Limb (tissue), 2 donors: ENCODE measurements around the gene ELF5.
A peak's percentile ranks its signal among the peaks of the same experiment; 100 is the strongest.

Experiments
- DNase-seq, 2 donors: peaks; one replicate each; pipeline ENCODE4 v3.0.0-alpha.2; 2016; ENCODE audit errors: extremely low spot score in 2 of 2

Gene ELF5

DNA sequence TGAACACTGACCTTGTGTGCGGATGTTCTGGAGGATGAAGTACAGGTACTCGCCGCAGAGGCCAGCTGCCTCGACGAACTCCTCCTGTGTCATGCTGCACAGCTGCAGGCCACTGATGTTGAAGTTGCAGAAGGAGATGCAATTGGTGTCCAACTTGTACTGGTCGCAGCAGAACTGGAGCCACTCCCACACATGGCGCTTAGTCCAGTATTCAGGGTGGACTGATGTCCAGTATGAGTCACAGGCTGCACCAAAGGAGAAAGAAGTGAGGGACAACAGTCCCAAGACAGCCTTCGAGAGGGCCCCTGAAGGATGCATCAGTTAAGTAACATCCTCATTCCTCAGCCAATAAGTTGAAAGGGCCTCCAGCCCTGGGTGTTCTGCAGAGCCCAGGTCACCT lies 20.1 kb downstream of the ELF5 start:
- no peak for DNase-seq

DNA sequence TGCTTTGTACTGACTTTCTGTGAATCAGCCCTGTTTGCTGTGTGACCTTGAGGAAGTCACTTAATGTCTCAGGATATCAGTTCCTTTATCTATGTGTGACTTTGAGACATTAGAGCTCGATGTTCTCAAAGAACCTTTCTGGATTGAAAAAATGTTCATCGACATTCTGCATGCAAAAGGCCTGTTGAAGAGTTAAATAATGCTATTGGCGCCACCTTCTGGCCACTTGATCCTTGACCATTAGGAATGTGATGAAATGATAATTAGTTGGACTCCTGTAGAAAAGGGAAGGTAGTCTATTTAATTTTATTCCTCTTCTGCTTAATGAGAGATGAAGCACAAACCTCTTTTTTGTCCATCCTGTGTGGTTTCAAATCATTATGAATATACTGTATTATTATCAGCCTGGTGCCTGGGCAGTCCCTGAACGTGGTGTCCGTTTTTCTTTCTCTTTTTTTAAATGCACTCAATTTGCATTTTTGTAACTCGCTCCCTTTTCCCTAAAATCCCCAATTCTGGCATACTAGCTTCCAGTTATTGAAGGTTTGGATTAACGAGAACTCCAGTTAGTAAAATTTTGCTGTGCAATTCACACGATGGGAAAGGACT lies 20.7 kb downstream of the ELF5 start:
- DNase-seq: peak; percentile 53 to 66

DNA sequence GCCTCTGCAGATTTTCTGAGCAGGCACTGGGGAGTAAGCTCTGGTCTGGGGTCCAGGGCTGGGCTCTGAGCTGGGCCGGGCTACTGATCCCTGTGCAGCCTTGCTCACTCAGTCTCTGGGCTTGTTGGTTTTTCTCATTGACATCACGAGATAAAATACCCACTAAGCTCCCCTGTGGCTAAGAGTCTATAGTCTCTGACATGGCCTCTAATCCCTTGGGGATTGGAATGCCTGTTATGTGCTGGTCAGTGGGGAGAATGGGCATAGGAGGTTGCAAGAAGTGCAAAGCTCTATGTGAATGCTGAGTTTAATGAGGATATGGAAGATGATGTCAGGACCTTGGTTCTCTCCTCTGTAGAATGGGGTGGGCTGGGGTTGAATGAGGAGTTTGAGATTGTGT lies 23.3 kb downstream of the ELF5 start:
- DNase-seq: no peak

DNA sequence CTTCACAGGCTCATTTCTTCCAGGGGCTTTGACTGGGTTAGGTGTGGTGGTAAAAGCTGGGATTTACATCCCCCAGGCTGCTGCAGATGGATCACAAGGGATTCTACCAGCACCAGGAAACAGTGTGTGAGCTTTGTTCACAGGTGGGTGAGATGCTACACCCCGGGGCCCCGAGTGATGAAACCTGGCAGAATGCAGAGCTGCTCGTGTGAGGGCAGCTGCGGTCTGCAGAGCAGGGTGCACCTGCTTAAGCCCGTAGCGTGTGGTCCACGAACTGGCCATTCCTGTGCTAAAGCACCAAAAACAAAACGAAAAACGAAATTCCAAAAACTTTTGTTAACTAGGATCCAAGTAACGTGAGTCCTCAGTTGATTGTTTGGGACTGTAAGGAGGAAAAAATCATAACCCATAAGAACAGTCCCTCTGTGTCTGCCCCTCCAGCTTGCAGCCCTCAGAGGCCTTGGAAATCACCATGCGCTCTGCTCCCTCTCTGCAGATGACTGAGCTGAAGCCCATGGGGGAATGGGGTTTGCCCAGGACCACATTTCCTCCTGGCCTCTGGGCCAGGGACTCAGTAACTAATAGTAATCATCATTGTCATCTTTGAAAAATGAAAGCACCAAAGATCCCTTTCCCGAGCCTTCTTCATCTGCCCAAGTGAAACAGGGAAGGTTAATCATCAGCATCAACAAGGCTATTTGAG lies 24.6 kb downstream of the ELF5 start:
- no peak for DNase-seq

DNA sequence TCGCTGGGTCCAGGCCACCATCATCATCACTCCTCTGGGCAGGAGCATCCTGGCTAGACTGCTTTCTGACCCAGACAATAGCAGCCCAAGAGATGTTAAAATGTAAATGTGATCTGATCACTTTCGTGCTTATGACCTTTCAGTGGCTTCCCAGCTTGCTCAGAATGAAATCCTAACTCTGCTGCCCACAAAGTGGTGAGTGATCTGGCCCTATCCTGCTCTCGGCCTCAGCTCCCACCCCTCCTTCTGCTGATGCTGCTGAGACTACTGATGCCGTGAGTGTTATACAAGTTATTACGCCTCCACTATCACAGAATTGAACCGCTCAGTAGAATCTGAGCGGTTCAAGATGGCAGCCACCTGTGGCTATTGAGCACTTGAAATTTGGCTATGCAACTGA lies 26.2 kb downstream of the ELF5 start:
- DNase-seq: no peak

DNA sequence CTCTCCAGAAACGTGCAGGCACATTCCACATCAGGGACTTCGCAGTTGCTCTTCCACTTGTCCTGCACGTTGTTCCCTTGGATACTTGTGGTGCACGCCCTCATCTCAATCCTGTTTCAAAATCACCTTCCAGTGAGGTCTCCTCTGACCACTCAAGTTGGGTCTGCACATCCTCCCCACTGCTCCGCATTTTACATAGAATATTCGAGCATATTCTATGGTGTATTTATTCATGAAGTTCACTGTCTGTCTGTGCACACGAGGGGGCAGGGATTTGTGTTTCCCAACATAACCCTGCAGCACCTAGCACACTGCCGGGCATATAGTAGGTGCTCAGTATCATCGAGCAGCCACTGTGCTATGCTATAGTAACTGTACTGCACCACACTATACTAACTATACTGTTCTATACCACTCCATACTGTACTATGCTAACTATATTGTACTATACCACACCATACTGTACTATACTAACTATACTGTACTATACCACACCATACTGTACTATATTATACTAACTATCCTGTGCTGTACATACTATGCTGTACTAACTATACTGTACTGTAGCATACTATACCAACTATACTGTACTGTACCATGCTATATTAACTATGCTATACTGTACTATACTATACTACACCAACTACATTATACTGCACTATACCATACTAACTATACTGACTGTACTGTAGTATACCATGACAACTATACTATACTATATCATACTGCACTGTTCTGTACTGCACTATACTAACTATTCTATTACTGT lies 30.3 kb downstream of the ELF5 start:
- no peak for DNase-seq

DNA sequence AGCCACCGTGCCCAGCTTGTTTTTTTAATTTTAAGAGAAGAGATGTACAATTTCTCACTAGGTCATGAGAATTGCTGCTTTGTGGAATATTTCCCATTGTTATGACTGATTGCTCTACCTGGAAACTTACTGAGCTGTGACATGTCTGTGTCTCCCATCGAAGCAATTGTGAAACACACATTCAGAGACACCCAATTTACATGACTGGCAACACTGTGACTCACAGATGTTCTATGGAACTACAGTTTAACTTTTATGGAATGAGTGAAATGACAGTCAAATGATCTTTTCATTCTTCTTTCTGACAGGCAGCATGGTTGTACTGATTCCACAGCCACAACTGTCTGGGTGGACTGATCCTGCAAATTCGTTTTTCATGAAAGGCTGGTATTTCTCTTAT lies 32.3 kb downstream of the ELF5 start:
- DNase-seq: no peak

DNA sequence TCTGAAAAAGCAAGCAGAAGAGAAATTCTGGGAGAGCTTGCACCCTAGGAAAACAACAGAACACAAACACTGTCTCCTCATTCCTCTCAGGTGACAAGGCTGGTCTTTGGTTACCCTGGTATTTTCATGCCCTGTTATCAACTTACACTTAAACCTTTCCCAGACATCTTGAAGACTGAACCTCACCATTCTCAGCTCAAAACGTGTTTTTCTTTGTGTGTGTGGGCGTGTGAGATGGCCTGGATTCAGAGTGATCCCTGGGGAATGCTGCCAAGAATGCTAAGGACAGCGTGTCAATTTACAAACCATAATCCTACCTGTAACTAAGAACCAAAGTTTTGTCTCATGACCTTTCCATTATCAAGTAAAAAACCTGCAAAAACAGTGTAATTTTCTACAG lies 33.3 kb downstream of the ELF5 start:
- DNase-seq: no peak

DNA sequence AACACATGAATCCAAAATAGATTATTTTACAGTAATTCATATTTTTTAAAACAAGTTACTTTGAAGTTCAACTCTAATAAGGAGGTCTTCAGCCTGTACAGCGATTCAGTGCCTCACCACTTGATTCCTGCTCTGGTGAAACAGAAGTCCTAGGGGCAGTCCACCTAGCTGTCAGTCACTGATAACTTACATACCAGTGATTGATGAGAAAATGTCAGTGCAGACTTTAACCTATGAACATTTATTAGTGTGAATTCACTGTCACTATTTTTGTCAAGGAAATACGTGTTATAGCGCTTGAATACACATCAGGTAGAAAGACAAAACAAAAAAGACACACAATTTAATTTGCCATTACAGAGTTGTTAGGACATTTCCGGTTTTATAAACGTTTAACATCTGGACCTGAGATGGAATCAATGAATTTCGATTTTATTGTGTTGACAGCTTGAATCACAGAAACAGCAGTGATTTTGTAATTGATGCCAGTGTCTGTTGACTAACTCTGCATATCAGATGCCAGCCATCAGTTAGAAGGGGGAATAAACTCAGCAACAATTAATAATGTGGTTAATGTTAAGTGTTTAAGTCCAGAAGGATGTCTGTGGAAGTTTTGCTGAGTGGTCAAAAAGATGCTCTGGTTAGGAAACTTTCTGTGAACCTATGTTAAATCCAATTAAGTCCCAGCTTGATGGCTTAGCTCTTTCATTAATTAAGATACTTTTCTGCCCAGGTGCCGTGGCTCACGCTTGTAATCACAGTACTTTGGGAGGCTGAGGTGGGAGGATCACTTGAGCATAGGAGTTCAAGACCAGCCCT lies 34.5 kb downstream of the ELF5 start:
- DNase-seq: no peak

DNA sequence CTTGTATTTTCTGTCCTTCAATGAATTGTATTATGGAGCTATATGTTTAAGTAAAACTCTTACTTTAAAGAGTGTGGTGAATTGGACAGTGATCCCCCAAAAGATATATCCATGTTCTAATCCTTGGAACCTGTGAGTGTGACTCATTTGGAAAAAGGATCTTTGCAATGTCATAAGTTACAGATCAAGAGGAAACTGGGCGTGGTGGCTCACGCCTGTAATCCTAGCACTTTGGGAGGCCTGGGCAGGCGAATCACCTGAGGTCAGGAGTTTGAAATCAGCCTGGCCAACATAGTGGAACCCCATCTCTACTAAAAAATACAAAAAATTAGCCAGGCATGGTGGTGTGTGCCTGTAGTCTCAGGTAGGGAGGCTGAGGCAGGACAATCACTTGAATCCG lies 36.7 kb downstream of the ELF5 start:
- no peak for DNase-seq

DNA sequence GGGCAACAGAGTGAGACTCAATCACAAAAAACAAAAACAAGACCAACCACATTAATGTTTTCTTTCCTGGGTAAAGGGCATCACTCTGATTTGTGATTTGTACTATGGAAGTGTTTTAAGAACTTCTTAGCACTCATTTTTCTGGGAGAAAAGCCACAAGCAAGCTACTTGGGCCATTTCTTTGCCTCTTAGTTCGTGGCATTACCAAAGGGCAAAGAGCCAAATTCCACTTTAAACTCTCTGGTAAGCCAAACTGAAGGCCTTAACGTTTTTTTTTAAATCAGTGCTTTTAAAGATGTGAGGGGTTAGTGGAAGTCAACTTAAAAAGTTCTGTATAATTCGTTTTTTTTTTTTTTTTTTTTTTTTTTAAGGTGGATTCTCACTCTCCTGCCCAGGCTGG lies 37.9 kb downstream of the ELF5 start:
- DNase-seq: no peak

DNA sequence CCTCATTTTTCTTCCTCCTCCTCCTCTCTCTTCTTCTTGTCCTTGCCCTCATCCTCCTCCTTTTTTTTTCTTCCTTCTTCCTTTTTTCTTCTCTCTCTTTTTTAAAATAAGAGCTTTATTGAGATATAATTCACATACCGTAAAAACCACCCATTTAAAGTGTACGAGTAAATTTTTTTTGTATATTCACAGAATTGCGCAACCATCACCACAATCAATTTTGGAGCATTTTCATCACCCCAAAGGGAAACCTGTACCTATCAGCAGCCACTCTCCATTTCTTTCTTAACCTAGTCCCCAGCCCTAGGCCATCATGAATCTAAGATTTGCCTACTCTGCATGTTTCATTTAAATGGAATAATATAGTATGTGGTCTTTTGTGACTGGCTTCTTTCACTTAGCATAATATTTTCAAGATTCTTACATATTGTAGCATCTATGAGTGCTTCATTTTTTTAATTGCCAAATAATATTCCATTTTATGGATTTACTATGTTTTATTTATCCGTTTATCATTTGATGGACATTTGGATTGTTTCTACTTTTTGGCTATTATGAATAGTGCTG lies 39.9 kb downstream of the ELF5 start:
- no peak for DNase-seq

DNA sequence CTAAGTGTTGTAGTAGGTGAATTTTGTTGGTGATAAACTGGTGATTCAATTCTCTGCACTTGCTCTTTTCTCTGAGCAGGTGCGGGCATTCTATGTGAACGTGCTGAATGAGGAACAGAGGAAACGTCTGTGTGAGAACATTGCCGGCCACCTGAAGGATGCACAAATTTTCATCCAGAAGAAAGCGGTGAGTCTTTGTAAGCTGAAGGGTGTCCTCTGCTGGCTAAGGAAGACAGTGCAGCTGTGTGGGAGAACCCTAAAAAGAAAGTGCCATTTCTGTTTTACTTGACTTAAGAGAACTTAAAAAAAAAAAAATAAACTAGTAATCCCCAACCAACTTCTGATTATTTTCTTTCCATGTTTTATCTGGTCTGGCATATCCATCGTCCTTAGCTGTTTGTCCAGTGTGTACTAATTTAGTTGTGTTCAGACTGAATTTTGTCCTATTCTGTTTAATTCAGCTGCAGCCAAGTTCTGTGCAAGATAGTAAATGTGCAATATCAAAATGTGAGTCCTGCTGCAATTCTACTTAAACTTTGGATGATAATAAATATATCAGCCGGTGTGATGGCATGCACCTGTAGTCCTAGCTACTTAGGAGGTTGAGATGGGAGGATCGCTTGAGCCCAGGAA lies 45.3 kb downstream of the ELF5 start:
- DNase-seq: no peak

DNA sequence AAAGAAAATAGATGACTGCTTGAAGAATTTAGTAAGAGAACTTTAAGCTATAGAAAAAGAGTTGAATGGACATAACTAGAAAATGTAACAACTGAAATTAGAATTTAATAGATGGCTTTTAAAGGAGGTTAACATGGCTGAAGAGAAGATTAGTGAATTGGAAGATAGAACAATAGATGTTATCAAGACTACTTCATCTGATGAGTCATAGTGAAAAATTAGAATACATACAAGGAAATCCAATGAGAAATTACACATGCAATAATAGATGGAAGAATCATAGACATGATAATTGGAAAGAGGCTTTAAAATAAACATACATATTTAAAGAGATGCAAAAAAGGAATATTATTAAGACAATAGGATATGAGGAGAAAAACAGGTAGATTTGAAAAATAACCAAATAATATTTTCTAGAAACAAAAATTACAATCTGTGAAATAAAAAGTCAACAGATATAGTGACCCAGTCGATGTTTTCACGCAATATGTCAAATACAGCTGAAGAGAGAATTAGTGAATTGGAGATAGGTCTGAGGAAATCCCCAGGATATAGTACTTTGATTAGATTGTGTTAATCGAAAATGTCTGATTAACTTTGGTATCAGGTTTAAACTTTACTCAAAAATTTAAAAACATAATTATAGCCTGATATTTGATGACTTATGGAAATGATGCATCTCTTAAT lies 46.6 kb downstream of the ELF5 start:
- DNase-seq: no peak

DNA sequence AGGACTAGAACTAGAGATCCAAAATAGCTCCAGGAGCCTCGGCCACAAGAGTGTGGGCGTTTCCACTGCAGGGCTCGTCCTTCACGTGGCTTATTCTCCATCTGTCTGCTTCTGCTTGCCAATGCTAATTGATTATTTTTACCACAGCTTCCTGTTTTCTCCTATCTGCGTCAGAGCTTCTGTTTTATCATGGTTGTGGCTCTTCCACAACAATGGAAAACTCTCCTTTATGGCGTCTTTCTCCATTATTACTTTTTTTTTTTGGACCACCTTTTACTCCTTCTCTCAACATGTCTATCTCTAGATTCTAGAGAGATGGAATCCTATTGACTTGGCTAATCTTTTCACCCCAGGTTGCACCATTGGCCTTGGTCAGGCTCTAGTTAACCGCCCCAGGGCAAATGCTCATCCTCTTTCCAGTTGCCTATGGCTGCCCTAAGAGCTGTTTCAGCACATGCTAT lies 49.0 kb downstream of the ELF5 start:
- no peak for DNase-seq

DNA sequence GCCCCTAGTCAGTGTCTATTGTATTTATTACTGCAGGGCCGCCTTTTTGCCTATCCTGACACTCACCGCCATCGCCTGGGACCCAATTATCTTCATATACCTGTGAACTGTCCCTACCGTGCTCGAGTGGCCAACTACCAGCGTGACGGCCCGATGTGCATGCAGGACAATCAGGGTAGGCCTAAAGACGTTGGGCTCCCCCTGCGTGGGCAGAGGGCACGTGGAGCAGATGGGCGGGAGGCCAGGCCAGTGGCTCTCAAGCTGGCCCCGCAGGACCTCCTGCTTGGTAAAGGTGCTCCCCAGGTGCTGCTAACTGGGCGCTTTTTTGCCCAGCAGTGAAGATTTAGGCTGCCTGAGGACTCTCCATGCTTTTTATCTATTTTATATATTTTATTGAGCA lies 52.4 kb downstream of the ELF5 start:
- DNase-seq: no peak

DNA sequence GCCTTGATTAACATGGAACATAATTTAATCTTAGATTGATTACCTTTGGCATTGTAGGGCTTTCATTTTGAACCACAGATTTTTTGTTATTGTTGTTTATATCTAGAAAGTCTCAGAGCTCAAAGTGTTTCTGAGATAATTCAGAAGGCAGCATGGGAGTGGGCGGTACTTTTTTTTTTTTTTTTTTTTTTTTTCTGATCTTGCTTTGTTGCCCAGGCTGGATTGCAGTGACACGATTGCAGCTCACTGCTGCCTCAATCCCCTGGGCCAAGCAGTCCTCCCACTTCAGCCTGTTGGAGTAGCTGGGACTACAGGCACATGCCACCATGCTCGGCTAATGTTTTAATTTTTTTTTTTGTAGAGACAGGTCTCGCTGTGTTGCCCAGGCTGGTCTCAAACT lies 53.3 kb downstream of the ELF5 start:
- DNase-seq: no peak

DNA sequence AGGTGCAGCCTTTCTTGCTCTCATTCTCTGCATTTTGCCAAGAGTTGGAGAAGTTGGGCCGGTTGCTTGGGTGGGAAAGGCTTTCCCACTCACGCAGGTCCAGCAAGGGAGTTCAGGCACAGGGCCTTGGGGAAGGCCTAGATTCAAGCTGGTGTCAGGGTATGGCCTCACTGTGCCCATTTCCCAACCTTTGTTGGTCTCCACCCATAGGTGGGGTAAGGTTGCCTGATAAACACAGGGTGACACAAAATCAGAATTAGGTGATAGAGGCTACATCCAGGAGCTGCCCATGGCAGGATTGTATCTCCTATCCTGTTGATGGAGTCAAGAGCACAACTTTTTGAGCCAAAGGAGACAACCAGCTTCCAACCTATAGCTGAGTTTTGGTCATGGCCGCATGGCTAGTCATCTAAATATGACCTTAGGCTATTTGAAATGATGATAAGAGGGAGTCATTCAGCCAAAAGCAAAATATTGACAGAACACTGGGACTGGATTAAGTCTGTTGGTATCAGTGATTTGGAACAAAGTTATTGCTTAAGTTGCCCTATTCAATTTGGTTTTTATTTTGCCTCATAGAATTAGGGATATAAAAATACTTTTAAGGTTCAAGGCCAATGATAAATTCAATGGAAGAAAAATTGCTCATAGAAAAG lies 54.0 kb downstream of the ELF5 start:
- no peak for DNase-seq

DNA sequence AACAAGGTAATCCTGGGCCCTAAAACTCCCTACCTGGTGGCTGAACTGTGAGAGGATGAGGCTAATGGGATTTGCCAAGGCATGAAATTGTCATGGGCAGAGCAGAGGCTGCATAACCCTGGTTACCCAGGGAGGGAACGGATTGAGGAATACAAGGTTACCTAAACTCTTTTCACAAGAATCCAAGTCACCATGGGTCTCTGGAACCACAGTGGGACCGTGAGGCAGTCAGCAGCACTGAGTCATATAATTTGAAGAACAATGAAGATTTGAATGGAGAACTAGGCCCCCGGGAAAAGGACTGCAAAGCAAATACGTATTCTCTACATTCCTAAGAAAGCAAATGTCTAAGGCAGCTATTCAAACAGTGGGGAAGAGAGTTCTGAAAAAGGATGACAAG lies 55.1 kb downstream of the ELF5 start:
- no peak for DNase-seq

DNA sequence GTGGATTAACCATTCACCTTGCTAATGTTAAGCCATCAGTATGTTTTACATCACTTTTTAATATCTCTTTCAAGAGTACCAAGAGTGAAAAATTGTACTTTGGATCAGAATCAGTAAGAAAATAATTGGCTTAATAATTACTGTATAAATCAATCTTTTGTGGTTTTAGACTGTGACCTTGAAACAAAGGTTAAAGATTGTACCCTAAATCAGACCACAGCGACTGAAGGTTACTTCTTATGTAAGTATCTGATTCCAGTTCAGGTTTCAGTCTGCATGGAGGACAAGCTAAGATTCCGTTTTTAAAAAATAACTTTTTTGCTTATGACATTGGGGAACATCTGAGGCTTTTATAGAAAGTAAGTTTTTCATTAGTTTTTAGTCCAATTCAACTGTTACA lies 56.0 kb downstream of the ELF5 start:
- DNase-seq: no peak
